ENCODE results near the gene SFMBT1.

GRCh38 chr3:52880047-52880446 lies 165.8 kb downstream of the SFMBT1 start:
- TF ChIP-seq CTCF (IDR thresholded peaks at IDR 0.05) (no peak), POLR2AphosphoS5 (IDR thresholded peaks at IDR 0.05) (no peak)
